ENCODE results near the gene GGA1.

- TF ChIP-seq, protein P1, sequence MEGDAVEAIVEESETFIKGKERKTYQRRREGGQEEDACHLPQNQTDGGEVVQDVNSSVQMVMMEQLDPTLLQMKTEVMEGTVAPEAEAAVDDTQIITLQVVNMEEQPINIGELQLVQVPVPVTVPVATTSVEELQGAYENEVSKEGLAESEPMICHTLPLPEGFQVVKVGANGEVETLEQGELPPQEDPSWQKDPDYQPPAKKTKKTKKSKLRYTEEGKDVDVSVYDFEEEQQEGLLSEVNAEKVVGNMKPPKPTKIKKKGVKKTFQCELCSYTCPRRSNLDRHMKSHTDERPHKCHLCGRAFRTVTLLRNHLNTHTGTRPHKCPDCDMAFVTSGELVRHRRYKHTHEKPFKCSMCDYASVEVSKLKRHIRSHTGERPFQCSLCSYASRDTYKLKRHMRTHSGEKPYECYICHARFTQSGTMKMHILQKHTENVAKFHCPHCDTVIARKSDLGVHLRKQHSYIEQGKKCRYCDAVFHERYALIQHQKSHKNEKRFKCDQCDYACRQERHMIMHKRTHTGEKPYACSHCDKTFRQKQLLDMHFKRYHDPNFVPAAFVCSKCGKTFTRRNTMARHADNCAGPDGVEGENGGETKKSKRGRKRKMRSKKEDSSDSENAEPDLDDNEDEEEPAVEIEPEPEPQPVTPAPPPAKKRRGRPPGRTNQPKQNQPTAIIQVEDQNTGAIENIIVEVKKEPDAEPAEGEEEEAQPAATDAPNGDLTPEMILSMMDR (IDR thresholded peaks at IDR 0.05) = no peak
- TF ChIP-seq EZH2 (IDR thresholded peaks at IDR 0.05; ENCODE audit: borderline replicate concordance, insufficient read depth, low read depth, low read length, poor library complexity, severe bottlenecking) = no peak
These were observed 67.5 kb downstream of the GGA1 start for GRCh38 chr22:37675930-37676735.

Measured in B cell (primary cell).